Activated CD4-positive, alpha-beta T cell treated with anti-CD3 and anti-CD28 coated beads, Interleukin-2, Interleukin-6, amounts not matched to agents 100 ng/mL and 50 ng/mL, durations not matched to agents 16 hours and 8 hours (primary cell): ENCODE data around the gene SYCE1.
A peak's percentile ranks its signal among the peaks of the same experiment; 100 is the strongest.
"Not testable (repeated sequence)": the region's sequence is repeated elsewhere in the genome, so short reads cannot be mapped to it uniquely, and the experiment has no call there.

ENCODE experiments used
- DNase-seq: peaks from one replicate; pipeline ENCODE4 v3.0.0-alpha.2; 2020

The SYCE1 gene, protein sequence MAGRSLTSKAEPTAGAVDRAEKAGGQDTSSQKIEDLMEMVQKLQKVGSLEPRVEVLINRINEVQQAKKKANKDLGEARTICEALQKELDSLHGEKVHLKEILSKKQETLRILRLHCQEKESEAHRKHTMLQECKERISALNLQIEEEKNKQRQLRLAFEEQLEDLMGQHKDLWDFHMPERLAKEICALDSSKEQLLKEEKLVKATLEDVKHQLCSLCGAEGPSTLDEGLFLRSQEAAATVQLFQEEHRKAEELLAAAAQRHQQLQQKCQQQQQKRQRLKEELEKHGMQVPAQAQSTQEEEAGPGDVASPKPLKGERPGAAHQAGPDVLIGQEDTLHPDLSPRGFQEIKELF

GRCh38 chr10:133565441-133566294, at the start of gene SYCE1:
Gene SYCE1 (minus strand): TSS chr10:133565583. CDS start chr10:133565529, 54 bp downstream.
- DNase-seq = no peak

GRCh38 chr10:133614830-133615580, 49.6 kb upstream of the SYCE1 start:
- no peak for DNase-seq

DNA sequence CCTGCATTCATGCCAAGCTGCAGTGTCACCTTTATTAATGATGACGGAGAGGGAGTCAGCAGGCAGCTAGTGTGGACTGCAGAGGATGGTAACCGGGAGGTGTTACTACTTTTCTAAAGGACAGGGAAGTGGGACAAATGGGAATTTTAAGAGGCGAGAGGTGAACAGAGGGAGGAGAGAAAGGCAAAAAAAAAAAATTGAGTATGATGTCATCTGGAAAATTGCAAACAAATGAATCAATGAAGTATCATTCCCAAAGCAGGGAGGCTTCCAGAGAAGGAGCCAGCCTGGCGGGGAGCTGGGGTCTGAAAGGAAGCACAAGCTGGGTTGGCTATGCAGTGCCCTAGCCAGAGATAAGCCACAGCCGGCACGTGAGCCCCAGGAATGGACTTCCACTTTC, 48.3 kb upstream of the SYCE1 start:
- DNase-seq = no peak

- no peak for DNase-seq
Observed at GRCh38 chr10:133611079-133611478, 45.7 kb upstream of the SYCE1 start.

DNA sequence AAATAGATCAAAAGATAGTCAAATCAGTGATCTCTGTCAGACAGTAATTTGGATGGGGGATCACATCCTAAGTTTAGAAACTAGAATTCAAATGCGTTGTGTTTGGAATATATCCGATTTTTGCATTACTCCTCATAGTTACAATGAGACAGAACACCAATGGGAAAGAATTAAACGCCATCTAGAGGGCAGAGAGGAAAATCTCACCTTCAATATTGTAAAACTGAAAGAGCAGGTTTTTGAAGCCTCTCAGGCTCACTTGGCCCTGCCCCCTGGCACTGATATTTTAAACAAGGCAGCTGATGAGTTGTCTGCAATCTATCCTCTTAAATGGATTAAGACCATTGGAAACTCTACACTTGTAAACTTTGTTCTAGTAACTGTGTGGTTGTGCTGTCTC, 43.5 kb upstream of the SYCE1 start:
- peak; percentile 24 for DNase-seq

GRCh38 chr10:133603434-133603833, 38.1 kb upstream of the SYCE1 start:
- not testable (repeated sequence) for DNase-seq

GRCh38 chr10:133600657-133601056, 35.3 kb upstream of the SYCE1 start:
- DNase-seq = no peak

DNA sequence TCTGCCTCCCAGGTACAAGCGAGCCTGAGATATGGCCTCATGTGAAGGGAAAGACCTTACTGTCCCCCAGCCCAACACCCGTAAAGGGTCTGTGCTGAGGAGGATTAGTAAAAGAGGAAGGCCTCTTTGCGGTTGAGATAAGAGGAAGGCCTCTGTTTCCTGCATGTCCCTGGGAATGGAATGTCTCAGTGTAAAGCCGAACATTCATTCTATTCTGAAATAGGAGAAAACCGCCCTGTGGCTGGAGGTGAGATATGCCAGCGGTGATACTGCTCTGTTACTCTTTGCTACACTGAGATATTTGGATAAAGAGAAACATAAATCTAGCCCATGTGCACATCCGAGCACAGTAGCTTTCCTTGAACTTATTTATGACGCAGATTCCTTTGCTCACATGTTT, 34.5 kb upstream of the SYCE1 start:
- DNase-seq = not testable (repeated sequence)

DNA sequence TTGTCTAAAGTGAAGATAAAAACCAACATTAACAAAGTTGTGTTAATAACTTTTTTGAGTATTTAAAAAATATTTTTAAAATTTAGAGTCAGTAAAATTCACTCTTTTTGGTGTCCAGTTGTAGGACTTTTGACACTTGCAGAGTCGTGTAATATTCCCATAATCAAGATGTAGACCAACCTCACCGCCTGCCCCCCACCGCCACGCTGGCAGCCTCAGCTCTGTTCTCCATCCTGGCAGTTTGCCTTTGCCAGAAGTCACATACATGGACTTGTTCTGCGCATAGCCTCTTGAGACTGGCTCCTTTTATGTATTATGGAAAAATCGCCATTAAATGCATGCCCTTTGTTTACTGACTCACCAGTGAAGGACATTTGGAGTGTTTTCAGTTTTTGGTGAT, 27.3 kb upstream of the SYCE1 start:
- no peak for DNase-seq

DNA sequence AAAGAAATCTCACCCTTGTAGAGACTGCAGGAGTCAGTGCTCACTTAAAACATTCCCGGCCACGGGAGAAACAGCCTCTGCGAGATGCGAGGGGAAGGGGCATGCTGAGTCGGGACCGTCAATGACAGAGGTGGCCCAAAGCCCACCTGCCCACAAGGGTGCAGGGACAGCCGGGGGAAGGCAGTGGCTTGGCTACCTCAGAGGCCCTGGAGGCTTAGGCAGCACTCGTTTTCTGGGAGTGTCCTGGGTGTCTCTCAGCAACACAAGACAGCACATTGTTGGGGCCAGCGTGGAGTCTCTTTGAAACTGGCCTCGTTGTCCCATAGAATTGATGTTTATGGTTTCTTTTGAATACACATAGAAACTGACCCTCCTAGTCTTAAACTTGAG, 25.6 kb upstream of the SYCE1 start:
- no peak for DNase-seq

DNA sequence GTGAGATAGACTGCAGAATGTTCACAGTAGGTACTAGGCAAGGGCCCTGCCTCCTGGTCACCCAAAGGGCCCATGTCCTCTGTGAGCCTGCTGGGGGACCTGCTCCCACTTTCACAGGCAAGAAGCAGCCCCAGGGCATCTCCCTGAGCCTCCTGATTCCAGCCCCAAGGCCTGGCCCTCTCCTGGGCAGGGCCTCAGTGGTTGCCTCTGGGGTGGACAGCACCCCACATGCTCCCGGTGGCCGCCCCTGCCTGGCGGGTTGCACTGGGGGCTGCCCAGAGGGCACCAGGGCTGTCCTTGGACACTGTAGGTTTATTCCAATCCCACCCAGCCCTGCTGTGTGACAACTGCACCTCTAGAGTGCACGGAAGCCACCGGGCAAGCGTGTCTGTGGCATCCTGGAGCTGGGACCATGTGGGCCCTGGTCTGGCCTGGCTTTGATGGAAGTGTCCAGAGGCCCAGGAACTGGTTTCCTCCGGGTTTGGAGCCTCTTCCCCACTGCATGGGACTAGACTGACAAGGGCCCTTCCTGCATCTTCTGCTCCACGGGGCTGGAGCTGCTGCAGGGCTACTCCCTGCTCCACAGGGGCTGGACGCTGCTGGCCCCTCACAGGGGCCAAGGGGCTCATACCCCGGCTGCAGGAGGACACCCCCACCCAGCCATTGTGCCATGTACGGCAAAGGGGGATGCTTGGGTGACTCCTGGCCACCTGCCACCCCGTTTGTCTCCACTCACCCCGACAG, 25.0 kb upstream of the SYCE1 start:
- DNase-seq = no peak

- DNase-seq = not testable (repeated sequence)
Observed at GRCh38 chr10:133577037-133577436, 11.7 kb upstream of the SYCE1 start.

- not testable (repeated sequence) for DNase-seq
Observed at GRCh38 chr10:133573460-133573859, 8.1 kb upstream of the SYCE1 start.

DNA sequence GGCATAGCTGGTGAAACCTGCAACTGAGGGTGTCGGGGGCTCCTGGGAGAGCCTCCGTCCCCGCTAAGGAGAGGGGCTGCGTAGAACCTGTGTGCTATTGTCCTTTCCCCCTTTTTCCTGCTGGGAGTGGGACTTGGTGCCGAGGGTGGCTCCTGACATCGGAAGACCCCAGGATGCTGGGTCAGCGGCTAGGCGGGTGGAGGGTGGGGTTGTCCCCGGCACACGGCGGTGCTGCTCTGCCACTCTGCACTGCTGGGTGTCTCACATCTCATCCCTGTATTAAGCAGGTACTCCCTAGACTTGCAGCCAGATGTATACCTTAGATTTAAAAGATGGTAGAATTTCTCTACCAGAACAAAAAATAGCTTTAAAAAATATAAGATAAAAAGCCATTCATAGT, 6.7 kb upstream of the SYCE1 start:
- DNase-seq = not testable (repeated sequence)

GRCh38 chr10:133569801-133570200, 4.4 kb upstream of the SYCE1 start:
- DNase-seq = not testable (repeated sequence)

GRCh38 chr10:133568831-133569527, 3.6 kb upstream of the SYCE1 start:
- DNase-seq = not testable (repeated sequence)

DNA sequence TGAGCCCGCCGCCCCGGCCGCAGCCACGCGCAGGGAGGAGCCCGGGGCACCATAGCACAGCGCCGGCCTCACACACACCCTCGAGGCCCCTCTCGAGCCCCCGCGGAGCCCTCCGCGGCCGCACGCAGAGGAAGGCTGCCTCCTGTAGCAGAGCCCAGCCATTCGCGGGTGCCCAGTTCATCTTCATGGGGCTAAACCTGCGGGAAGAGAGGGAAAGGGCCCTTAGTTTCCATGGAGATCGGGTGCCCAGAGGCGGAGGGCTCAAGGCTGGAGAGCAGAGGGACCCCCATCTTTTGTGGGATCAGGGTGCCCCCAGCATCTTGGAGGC, 2.9 kb upstream of the SYCE1 start:
- no peak for DNase-seq

DNA sequence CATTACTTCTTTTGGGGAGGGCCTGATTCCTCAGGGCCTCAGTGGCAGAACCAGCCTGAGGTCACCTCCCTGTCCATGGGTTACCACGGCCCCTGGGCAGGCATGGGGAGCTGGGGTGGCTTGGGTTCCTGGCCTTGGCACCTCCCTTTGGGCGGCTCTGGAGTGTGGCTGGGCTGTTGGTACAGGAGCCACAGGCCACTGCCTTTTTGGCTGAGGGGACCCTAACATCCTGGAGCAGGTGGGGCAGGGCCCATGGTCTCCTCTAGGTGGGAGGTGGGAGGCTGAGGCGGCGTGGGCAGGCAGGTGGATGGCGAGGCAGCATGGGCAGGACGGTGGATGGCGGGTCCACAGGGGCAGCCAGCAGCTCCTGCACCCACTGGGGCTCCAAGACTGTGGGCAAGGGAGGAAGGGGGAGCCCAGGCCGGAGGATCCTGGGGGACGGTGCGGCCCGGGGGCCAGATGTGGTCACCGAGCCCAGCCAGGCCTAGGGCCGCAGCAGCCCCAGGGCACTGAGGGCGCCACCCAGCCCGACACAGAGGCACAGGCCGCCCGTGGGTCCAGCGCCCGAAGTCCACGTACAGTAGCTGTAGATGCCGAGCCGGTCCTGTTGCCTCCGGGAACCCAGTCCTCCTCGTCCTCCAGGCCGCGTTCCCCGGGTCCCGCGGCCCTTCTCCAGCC, 2.4 kb upstream of the SYCE1 start:
- DNase-seq = no peak

DNA sequence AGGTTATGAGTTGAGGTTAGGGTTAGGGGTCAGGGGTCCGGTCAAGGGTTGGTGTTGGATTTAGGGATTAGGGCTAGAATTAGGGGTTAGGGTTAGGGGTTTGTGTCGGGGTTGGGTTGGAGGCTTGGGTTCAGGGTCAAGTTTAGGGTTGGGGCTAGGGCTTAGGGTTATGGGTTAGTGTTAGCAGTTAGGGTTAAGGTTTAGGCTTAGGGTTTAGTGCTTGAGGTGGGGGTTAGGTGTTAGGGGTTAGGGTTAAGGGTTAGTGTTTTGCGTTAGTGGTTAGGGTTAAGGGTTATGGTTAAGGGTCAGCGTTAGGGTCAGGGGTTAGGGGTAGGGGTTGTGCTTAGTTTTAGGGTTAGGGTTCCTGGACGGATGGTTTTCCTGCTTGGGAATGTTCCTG, 1.7 kb upstream of the SYCE1 start:
- DNase-seq = no peak

GRCh38 chr10:133564816-133565215, 567 bp downstream of the SYCE1 start:
- DNase-seq = no peak

DNA sequence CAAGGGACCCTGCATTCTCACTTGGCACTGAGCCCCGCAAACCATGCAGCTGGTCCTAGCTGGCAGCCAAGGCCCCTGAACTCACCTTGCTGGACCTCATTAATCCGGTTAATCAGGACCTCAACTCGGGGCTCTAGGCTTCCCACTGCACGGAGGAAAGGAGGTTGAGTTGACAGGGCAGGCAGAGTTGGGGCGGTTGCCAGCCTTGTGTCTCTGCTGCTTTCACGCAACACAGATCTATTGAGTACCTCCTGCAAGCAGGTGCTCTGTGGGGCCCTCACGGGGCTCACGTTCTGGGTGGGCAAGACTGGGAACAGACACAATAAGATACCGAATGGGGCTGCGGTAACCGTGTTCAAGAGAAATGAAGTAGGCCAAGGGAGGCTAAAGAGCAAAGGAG, 6.2 kb downstream of the SYCE1 start:
- DNase-seq = no peak

DNA sequence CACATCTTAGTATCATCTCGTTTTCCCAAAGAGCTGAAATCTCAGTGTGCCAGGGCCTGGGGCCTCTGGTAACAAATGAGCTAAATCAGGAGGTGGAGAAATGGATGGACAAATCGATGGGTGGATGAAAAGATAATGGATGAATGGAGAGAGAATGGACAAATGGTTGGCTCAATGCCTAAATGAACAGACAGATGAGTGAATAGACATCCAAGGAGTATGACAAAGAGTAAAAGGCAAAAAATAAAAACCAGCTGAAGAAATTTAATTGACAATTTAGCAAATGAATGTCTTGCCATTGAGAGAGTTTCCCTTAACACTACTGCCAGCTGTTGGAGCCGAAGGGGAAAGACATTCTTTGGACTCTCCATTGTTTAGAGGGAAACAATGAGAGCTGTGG, 8.0 kb downstream of the SYCE1 start:
- DNase-seq = no peak
